ENCODE data around the gene UBA3. TPM values are rescaled to one million over a fixed set of nuclear protein-coding genes. Genes with fewer than 3 reads are reported as not detected.

Gene UBA3
- total RNA-seq, 2 donors from 2014 or later, result 45.5 to 50.6 TPM

DNA sequence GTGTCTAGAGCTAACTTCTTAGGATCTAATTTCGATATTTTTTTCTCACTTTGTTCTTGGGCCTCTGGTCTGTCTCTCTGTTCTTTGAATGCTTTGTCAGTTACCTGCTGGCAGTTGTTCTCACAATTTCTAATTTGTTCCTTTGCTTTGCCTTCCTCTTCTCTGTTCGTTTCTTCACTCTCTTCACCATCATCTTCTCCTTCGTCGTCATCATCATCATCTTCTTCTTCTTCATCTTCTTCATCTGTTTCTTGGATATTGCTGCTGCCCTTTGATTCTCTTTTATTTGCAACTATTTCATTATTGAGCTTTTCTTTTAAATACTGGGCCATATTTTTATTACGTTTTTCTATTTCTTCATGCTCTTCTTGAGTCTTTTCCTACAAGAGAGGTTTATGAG lies 39.5 kb upstream of the UBA3 start:
- Histone ChIP-seq H3K4me1 (replicated peaks) (no peaks in the 10 kb centered on the region), H3K4me3 (no peak overlapping the region), H3K36me3 (no peaks in the 10 kb centered on the region), H3K9me3 (no peaks in the 10 kb centered on the region), H3K27ac (no peak overlapping the region), H3K27me3 (replicated peaks; ENCODE audit: insufficient read depth) (no peaks in the 10 kb centered on the region)
- WGBS, result 97% methylated on average over 5 of the region's 5 CpGs
- DNase-seq (ENCODE audit: low spot score), result no peak
- TF ChIP-seq POLR2A (IDR thresholded peaks at IDR 0.05) (no peak), POLR2AphosphoS5 (IDR thresholded peaks at IDR 0.05) (no peak)
- TF ChIP-seq, protein P1, sequence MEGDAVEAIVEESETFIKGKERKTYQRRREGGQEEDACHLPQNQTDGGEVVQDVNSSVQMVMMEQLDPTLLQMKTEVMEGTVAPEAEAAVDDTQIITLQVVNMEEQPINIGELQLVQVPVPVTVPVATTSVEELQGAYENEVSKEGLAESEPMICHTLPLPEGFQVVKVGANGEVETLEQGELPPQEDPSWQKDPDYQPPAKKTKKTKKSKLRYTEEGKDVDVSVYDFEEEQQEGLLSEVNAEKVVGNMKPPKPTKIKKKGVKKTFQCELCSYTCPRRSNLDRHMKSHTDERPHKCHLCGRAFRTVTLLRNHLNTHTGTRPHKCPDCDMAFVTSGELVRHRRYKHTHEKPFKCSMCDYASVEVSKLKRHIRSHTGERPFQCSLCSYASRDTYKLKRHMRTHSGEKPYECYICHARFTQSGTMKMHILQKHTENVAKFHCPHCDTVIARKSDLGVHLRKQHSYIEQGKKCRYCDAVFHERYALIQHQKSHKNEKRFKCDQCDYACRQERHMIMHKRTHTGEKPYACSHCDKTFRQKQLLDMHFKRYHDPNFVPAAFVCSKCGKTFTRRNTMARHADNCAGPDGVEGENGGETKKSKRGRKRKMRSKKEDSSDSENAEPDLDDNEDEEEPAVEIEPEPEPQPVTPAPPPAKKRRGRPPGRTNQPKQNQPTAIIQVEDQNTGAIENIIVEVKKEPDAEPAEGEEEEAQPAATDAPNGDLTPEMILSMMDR (IDR thresholded peaks at IDR 0.05), result no peak
- intact Hi-C loops (cut with DNase I), result loop anchor here (5.0 kb wide), 2 partner anchors 188 to 308 kb away; no protein-coding TSS in a partner anchor

DNA sequence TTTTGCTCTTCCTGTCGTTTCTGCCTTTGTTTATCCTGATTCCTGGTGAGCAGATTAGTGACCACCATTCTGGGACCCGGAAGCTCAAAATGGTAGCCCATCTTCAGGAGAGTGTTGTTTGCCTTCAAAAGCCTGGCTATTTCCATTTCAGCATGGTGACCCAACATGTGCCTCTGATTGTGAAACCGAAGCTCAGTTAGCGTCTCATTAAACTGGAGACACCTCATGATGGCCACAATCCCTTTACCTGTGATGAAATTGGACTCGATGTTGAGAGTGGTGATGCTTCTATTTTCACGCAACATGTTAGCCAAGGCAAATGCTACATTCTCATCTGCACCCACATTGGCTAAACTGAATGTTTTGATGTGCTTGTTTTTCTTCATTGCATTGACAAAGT lies 39.0 kb upstream of the UBA3 start:
- H3K27me3 ChIP-seq (replicated peaks; ENCODE audit: insufficient read depth), result no peaks in the 10 kb centered on the region
- whole genome bisulfite sequencing, result 95% methylated on average over 6 of the region's 6 CpGs
- intact Hi-C loops (cut with DNase I), result no loop called here

GRCh38 chr3:69118555-69118954 lies 38.4 kb upstream of the UBA3 start:
- no peak for DNase-seq (ENCODE audit: low spot score)
- WGBS, result 98% methylated on average over 12 of the region's 12 CpGs
- intact Hi-C loops (cut with DNase I), result no loop called here
- H3K9me3 ChIP-seq, result no peaks in the 10 kb centered on the region
- H3K4me3 ChIP-seq, result no peak overlapping the region
- no peaks in the 10 kb centered on the region for H3K4me1 ChIP-seq (replicated peaks)
- TF ChIP-seq POLR2AphosphoS5 (IDR thresholded peaks at IDR 0.05) (no peak), POLR2A (IDR thresholded peaks at IDR 0.05) (no peak)
- TF ChIP-seq, protein P1 (IDR thresholded peaks at IDR 0.05), result no peak
- H3K27me3 ChIP-seq (replicated peaks; ENCODE audit: insufficient read depth), result no peaks in the 10 kb centered on the region
- no peak overlapping the region for H3K27ac ChIP-seq
- H3K36me3 ChIP-seq, result no peaks in the 10 kb centered on the region

More for the DNA sequence above, 39.0 kb upstream of the UBA3 start:
- Histone ChIP-seq H3K27ac (no peak overlapping the region), H3K9me3 (no peaks in the 10 kb centered on the region), H3K4me1 (replicated peaks) (no peaks in the 10 kb centered on the region), H3K36me3 (no peaks in the 10 kb centered on the region), H3K4me3 (no peak overlapping the region)
- no peak for DNase-seq (ENCODE audit: low spot score)
- TF ChIP-seq, protein P1 (IDR thresholded peaks at IDR 0.05), result no peak
- TF ChIP-seq POLR2A (IDR thresholded peaks at IDR 0.05) (no peak), POLR2AphosphoS5 (IDR thresholded peaks at IDR 0.05) (no peak)

- Histone ChIP-seq H3K9me3 (no peaks in the 10 kb centered on the region), H3K4me1 (replicated peaks) (no peaks in the 10 kb centered on the region), H3K4me3 (no peak overlapping the region), H3K27ac (peak overlapping the region in 1 of 2 donors; percentile 21), H3K27me3 (replicated peaks; ENCODE audit: insufficient read depth) (no peaks in the 10 kb centered on the region), H3K36me3 (no peaks in the 10 kb centered on the region)
- DNase-seq (ENCODE audit: low spot score), result no peak
- TF ChIP-seq POLR2AphosphoS5 (IDR thresholded peaks at IDR 0.05) (no peak), POLR2A (IDR thresholded peaks at IDR 0.05) (no peak)
- TF ChIP-seq, protein P1 (IDR thresholded peaks at IDR 0.05), result no peak
- intact Hi-C loops (cut with DNase I), result no loop called here
- WGBS, result 44% methylated on average over 3 of the region's 3 CpGs
Measured at GRCh38 chr3:69116897-69117296, 36.7 kb upstream of the UBA3 start.

- 60% methylated on average over 4 of the region's 4 CpGs for WGBS
- H3K27ac ChIP-seq, result no peak overlapping the region
Measured at GRCh38 chr3:69116162-69116561, 36.0 kb upstream of the UBA3 start.

More at GRCh38 chr3:69116162-69116561, 36.0 kb upstream of the UBA3 start:
- no peak for DNase-seq (ENCODE audit: low spot score)
- intact Hi-C loops (cut with DNase I), result no loop called here
- Histone ChIP-seq H3K27me3 (replicated peaks; ENCODE audit: insufficient read depth) (no peaks in the 10 kb centered on the region), H3K36me3 (no peaks in the 10 kb centered on the region), H3K9me3 (no peaks in the 10 kb centered on the region), H3K4me1 (replicated peaks) (no peaks in the 10 kb centered on the region), H3K4me3 (no peak overlapping the region)
- TF ChIP-seq POLR2AphosphoS5 (IDR thresholded peaks at IDR 0.05) (no peak), POLR2A (IDR thresholded peaks at IDR 0.05) (no peak)
- TF ChIP-seq, protein P1 (IDR thresholded peaks at IDR 0.05), result no peak
